ENCODE measurements around the gene TRMT112.

TRMT112 gene

DNA sequence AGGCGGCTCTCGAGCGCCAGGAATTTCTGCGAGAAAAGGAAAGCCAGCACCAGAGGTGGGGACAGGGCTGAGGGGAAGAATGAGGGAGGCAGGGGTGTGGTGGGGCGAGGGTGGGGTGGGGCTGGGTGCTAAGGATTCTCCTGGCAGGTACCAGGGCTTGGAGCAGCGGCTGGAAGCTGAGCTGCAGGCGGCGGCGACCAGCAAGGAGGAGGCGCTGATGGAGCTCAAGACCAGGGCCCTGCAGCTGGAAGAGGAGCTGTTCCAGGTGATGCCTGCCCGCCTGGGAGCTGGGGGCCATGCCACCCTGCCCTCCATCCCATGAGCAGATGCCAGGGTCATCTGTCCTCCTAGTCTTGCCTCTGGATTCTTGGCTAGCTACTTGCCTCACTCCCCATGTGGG lies 32.0 kb upstream of the TRMT112 start:
- DNase-seq: no peak

DNA sequence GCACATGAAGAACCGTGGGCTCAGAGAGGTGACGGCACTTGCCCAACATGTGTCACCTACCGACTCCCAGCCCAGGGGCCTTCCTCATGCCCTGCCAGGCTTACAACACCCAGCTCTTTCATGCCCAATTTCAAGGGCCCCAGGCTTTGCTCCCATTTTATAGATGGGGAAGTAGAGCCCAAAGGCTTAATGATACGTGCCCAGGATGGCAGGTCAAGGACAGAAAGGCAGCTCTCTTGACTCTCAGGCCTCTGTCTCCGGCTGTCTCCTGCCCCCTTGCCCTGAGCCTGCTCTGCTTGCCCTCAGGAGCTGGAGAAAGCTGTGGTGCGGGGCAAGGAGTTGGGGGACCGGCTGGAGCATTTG lies 31.6 kb upstream of the TRMT112 start:
- no peak for DNase-seq

DNA sequence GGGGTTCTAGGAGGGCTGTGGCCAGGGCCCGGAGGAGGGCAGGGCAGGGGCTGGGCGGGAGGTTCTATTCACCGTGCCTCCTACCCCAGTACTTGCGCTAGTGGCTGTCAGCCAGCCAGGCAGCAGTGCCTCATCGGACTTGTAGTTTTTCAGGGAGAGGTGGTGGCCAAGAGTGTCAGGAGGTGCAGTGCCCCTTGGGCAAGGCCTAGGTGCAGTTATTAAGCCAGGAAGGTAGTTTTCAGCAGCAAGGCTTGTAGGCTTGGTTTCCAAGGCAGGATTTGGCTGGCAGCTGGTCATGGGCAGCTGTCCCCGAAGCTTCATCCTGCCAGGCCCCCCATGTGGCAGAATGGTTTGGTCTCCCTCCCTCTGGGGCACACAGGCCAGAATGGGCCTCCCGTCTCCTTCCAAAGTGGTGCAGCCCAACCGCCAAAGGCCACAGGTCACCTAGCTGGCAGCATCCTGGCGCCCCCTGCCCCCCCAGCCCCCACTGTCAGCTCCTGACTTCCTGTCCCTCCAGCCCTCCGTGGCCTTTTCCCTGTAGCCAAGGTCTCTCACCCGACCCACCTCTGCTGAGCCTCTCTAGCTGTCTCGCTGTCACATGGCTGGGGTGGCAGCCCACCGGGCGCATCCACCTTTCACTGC lies 31.1 kb upstream of the TRMT112 start:
- DNase-seq: no peak

DNA sequence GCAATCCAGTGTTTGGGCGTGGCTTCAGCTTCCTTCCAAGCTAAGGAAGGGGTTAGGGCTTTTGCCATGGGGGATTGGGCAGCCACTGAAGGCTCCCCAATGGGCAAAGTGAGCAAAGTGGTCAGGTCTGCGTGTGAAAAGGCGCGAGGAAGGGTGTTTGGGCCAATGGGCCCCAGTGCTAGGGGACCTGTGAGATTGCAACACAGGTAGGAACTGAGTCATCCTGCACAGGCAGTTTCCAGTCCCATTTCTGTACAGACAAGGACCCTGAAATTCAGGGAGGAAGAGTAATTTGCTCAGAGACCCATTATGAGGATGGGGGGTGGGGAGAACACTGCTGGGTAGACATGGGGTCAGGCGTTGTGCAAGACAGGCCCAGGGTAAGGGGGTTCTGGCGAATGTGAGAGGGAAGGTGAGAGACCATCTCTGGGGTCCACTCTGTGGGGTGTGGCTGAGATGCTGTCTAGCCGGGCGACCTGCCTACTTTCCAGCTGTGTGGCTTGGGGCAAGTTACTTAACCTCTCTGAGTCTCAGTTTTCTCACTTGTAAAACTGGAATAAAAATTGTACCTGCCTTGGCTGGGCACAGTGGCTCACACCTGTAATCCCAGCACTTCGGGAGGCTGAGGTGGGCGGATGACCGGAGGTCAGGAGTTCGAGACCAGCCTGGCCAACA lies 30.0 kb upstream of the TRMT112 start:
- no peak for DNase-seq

DNA sequence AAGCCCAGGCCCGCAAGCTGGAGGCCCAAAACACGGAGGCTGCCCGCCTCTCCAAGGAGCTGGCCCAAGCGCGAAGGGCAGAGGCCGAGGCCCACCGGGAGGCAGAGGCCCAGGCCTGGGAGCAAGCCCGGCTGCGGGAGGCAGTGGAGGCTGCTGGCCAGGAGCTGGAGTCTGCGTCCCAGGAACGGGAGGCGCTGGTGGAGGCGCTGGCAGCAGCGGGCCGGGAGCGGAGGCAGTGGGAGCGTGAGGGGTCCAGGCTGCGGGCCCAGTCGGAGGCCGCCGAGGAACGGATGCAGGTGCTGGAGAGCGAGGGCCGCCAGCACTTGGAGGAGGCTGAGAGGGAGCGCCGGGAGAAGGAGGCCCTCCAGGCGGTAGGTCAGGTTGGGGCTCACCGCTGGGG lies 27.4 kb upstream of the TRMT112 start:
- no peak for DNase-seq

DNA sequence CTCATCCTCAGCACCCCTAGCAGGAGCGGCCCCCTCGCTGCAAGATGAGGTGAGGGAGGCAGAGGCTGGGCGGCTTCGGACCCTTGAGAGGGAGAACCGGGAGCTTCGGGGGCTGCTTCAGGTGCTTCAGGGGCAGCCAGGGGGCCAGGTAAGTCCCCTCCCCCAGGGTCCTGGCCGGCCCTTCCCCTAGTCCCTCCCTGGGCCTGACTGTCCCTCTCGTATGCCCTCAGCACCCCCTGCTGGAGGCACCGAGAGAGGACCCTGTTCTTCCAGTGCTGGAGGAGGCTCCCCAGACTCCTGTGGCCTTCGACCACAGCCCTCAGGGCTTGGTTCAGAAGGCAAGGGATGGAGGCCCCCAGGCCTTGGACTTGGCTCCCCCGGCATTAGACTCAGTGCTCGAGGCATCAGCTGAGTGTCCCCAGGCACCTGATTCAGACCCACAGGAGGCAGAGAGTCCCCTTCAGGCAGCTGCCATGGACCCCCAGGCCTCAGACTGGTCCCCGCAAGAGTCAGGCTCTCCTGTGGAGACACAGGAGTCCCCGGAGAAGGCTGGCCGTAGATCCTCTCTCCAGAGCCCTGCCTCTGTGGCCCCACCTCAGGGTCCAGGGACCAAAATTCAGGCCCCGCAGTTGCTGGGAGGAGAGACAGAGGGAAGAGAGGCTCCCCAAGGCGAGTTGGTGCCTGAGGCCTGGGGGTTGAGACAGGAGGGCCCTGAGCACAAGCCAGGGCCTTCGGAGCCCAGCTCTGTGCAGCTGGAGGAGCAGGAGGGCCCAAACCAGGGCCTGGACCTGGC lies 26.6 kb upstream of the TRMT112 start:
- DNase-seq: no peak

DNA sequence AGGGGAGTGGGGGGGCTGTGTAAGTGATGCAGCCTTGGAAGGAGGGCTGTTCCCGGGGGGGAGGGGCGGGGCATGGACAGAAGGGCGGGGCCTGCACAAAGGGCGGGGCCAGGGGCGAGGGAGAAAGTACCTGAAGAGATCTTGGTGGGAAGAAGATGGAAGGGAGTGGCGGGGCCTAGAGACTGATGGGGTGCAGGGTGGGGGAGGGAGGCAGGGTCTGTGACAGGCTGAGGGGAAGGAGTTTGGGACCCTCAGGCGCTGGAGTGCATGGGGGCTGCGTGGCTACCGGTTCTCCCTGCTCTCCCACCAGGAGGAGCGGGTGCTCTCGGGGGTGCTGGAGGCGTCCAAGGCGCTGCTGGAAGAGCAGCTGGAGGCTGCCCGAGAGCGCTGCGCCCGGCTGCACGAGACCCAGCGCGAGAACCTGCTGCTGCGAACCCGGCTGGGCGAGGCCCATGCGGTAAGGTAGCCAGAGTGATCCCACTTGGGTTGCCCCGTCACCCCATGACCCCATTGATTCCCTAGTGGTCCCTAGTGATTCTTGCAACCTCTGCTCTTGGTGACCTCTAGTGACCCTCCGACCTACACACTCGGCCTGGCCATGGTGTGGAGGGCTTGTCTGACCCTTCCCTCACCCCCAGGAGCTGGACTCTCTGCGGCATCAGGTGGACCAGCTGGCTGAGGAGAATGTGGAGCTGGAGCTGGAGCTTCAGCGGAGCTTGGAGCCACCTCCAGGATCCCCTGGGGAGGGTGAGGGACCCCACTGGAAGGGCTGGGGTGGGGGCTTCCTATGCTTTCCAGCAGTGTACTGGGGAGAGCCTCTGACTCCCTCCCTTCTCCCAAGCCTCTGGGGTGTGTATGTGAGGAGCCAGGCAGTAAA lies 25.7 kb upstream of the TRMT112 start:
- DNase-seq: no peak

DNA sequence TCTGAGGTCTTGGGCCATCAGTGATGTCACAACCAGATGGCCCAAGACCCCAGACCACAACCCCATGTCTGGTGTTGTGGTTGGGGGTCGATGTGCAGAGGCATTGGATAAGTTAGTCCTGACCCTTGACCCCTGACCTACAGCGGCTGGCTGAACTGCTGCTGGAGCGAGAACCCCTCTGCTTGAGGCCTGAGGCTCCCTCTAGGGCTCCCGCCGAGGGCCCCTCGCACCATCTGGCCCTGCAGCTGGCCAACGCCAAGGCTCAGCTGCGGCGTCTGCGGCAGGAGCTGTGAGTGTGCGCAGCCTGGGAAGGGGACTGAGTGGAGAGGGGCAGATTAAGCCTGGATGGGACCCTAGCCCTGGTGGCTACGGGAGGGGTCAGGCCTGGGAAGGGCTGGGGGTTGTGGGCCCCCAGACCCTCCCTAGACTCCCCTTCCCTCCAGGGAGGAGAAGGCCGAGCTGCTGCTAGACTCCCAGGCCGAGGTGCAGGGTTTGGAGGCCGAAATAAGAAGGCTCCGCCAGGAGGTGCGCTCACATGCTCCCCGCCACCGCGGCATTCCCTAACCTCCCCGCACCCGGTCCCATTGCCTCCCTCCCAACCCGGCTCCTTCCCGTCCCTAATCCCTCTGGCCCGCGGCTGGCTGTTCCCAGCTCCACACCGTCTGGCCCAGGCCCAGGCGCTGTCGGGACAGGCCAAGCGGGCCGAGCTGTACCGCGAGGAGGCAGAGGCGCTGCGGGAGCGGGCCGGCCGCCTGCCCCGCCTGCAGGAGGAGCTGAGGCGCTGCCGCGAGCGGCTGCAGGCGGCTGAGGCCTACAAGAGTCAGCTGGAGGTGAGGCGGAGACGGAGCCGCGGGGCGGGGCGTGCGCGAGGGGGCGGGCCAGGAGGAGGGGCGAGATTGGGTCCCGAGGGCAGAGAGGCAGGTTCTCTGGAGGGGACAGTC lies 24.8 kb upstream of the TRMT112 start:
- peak; percentile 87 for DNase-seq

DNA sequence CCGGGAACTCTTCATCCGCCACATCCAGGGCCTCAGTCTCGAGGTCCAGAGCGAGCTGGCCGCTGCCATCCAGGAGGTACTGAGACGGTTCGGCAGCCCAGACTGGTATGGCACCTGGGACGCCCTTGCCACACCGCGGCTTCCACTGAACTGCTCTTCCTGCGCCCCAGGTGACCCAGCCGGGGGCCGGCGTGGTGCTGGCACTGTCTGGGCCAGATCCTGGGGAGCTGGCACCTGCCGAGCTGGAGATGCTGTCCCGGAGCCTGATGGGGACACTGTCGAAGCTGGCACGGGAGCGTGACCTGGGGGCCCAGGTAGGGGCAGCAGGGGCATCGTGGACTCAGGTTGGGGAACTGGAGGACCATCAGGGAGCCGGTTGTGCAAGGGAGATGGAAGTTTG lies 24.1 kb upstream of the TRMT112 start:
- DNase-seq: no peak

DNA sequence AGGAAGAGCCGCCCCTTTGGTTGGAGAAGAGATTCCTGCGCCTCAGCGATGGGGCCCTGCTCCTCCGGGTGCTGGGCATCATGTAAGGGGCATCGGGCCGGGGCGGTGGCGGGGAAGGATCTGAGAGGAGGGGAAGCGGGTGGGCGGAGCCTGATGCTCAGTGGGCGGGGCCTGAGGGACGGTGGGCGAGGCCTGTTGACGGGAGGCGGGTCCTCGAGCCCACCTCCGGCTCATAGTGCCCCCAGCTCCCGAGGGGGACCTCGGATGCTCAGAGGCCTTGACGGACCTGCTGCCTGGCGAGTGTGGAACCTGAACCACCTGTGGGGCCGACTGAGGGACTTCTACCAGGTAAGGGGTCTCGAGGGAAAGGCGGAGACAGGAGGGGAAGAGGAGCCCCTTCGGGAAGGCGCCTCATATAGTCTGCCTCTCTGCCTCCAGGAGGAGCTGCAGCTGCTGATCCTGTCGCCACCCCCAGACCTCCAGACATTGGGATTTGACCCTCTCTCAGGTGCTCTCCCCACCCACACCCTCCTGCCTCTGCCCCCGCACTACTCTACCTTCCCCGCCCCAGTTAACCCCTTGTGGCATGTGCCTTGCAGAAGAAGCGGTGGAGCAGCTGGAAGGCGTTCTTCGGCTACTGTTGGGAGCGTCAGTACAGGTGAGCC lies 23.4 kb upstream of the TRMT112 start:
- DNase-seq: no peak

DNA sequence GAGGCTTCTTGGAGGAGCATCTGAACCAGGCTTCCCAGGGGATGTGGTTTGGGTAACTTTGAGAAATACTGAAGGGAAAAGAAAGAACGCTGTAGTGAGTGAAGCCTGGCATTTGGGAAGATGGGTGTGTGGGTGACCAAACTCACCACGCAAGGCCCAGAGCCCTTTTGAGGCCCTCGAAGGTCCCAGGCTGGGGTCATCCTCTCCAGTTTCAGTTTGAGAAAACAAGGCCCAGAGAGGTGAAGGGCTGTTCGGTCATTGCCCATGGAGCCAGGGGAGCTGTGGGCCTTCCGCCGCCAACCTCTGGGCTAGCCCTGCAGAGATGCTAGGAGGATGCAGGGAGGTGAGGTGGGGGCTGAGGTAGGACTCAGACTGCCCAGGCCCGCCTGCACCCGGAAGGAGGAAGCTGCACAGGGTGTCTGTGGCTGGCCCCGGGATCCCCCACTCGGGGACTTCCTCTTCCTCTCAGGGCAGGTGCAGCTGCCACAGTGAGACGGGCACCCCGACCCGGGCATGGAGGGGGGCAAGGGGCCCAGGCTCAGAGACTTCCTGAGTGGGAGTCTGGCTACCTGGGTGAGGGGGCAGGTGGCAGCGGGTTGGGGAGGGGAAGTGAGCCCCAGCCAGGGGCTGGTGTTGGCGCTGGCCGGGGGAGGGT lies 22.5 kb upstream of the TRMT112 start, which contains the start of gene CCDC88B:
TSS of gene CCDC88B (plus strand) at position 451 of the 655 bp plus-strand sequence. CDS start at position 514, 63 bp downstream.
- DNase-seq: no peak

DNA sequence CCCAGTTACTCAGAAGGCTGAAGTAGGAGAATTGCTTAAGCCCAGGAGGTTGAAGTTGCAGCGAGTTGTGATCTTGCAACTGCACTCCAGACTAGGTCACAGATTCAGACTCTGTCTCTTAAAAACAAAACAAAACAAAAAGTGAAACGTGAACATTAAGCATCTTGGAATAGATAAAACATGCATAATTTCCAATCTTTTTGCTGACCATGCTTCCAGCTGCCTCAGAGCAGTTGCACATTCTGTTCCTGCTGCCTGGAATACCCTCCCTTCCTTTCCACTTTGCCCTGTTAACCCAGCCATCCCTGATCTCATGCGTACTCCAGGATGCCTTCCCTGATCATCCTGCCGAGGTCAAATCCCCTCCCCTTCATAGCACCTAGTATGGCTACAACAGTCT lies 21.9 kb upstream of the TRMT112 start:
- DNase-seq: no peak

DNA sequence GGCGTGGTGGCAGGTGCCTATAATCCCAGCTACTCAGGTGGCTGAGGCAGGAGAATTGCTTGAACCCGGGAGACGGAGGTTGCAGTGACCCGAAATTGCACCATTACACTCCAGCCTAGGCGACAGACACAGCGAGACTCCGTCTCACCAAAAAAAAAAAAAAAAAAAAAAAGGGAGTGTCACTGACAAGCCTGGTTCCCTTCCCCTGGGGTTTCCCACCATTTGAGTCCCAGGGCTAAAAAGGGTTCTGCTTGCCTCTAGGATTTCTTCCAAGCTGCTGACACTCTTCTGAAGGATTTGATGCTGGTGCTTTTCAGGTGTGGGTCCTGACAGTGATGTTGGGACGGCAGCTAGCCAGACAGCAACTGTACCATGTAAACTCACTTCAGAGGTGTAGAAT lies 21.4 kb upstream of the TRMT112 start:
- DNase-seq: no peak

DNA sequence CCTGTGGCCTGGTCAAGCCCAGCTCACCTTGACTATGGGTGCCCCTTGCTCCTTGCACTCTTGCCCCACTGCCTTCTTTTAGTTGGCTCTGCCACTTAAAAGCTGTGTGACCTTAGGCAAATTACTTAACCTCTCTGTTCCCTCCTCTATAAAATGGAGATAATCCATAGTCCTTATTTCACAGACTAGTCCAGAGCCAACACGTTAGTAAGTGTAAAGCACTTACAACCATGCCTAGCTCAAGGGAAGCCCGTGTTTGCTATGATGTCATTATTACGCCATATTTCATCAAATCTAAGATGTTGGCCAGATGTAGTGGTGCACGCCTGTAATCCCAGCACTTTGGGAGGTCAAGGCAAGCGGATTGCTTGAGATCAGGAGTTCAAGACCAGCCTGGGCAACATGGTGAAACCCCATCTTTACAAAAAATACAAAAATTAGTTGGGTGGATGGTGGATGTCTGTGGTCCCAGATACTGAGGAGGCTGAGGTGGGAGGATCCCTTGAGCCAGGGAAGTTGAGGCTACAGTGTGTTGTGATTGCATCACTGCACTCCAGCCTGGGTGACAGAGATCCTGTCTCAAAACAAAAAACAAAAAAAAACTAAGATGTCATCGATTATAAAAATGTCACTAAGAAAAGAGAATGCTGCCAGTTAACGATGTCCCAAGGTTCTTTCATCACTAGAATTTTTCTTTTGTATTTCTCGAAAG lies 20.3 kb upstream of the TRMT112 start:
- no peak for DNase-seq

DNA sequence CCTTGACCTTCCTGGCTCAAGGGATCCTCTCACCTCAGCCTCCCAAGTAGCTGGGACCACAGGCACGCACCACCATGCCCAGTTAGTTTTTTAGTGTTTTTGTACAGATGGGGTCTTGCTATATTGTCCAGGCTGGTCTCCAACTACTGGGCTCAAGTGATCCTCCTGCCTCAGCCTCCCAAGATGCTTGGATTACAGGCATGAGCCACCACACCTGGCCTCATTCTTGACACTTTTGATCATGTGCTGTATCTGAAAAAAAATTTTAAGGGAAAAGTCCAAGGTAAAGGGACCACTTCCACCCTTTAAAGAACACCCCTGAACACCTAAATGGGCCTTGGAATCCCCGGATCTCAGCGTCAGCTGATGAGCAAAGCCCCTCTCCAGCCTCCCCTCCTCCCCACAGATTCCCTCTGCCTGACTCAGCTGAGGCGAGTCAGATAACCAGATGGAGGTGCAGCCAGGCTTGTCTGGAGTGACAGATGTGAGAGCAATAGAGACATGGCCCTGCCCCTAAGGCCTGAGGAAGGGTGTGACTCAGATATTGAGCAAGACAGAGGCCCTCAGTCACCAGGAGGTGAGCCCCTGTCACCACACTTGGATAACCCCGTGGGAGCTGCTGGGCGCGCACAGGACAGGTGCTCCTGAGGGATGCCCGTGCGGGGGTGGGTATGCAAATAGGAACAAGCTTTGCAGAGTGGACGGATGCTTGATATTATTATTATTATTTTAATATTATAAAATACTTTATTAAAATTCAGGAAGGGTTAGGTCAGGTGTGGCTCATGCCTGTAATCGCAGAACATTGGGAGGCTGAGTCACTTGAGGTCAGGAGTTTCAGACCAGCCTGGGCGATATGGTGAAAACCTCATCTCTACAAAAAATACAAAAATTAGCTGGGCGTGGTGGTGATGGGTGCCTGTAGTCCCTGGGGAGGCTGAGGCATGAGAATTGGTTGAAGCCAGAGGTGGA lies 17.7 kb upstream of the TRMT112 start:
- DNase-seq: peak; percentile 88

DNA sequence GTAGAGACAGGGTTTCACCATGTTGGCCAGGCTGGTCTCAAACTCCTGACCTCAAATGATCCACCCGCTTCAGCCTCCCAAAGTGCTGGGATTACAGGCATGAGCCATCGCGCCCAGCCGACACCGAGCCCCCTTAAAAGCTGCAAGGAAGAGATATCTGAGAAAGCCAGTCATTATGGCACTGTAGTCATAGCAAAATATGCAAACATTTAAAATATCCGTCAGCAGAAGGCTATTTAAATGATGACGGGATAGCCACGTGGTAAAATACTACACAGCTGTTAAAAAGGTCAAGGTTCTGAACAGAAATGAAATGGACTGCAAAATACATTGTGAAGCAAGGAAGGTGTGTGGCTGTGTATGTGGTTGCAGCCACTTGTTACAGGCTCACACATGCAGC lies 16.2 kb upstream of the TRMT112 start:
- no peak for DNase-seq

DNA sequence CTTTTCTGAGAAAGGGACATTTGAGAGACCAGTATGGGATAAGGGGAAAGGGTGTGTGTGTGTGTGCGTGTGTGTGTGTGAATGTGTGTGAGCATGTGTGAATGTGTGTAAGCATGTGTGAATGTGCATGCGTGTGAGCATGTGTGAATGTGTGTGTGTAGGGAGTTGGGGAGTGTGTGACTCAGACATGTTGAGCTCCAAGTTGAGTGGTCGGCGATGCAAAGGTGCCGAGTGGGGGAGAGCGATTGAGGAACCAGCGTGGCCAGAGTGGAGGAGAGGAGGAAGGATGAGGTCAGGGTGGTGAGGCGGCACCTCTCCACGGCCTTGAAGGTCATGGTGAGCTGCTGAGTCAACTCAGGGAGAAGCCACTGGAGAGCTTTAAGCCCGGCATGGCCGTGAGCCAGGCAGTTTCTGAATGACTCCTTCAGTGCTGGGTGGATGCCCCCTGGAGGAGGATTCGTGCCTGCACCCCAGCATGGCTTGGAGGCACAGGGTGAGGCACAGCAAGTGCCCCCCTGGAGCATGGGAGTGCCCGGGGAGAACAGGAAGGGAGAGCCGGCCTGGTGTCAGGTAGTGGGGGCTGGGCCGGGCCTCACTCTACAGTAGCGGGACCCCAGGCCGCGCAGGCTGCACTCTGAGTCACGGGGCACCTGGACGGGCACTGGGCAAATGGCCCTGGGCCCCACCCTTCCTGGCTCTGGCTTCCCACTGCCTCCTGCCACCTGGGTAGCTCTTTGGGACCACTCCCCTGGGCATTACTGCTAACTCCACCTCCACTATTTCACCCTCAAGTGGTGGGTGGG lies 14.4 kb upstream of the TRMT112 start:
- DNase-seq: peak; percentile 84

DNA sequence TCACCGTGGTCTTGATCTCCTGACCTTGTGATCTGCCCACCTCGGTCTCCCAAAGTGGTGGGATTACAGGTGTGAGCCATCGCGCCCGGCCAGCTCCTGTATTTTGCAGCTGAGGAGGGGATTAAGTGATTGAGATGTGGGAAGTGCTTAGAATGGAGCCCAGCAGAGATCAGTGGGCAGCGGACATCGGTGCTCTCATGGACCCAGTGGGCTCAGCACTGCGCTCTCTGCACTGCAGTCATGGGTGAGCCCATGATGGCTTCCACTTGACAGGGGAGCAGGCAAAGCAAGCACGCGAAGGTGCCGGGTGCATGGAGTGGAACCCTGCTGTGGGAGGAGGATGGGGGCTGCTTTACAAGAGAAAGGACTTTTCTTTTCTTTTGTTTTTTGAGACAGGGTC lies 13.5 kb upstream of the TRMT112 start:
- no peak for DNase-seq
